Mucosa of rectum (tissue), 2 donors: Measurements from ENCODE around the gene EPHA10.

Source experiments
- H3K27ac ChIP-seq, 2 donors: one replicate each; pipeline ENCODE4 v1.7.0; 2013; ENCODE audit warnings: inconsistent platforms in 2 of 2, low read depth in 2 of 2, low read length in 2 of 2
- H3K27me3 ChIP-seq, 2 donors: one replicate each; pipeline ENCODE4 v1.7.0; 2013; ENCODE audit warnings: low read length in 2 of 2; ENCODE audit not compliant: control insufficient read depth in 2 of 2, insufficient read depth in 2 of 2
- H3K36me3 ChIP-seq, 2 donors: one replicate each; pipeline ENCODE4 v1.7.0; 2013; ENCODE audit warnings: low read length in 2 of 2; ENCODE audit not compliant: control insufficient read depth in 2 of 2, insufficient read depth in 2 of 2
- H3K4me1 ChIP-seq, 2 donors: one replicate each; pipeline ENCODE4 v1.7.0; 2013; ENCODE audit warnings: low read length in 2 of 2, mild to moderate bottlenecking in 1 of 2; ENCODE audit not compliant: control insufficient read depth in 2 of 2, insufficient read depth in 2 of 2
- H3K4me3 ChIP-seq, 2 donors: one replicate each; pipeline ENCODE4 v1.7.0; 2013; ENCODE audit warnings: low read length in 2 of 2
- H3K9ac ChIP-seq, 2 donors: one replicate each; pipeline ENCODE4 v1.7.0; 2013; ENCODE audit warnings: low read length in 2 of 2, low read depth in 1 of 2, mild to moderate bottlenecking in 1 of 2
- H3K9me3 ChIP-seq, 2 donors: one replicate each; pipeline ENCODE4 v1.7.0; 2013; ENCODE audit warnings: low read length in 2 of 2; ENCODE audit not compliant: control insufficient read depth in 2 of 2
- donor health status: healthy.
- donor health status: Normal muscosa, but diverticular disease.

The EPHA10 gene

DNA sequence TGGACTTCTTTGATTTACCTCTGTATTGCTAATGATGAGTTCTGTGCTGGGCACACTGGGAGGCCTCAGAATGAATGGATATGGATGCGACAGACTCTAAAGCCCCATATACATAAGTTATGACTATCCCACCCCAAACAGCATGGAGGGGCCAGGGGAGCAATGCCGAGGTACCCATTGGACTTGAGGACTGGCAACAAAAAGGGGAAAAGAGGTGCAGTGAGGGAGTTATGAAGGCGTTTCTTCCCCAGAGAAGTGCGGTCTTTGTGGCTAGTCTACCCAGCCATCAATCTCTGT lies 87.8 kb downstream of the EPHA10 start:
- no peak overlapping the region for H3K27ac ChIP-seq
- H3K4me3 ChIP-seq: no peak overlapping the region
- H3K9ac ChIP-seq: no peak overlapping the region
- H3K9me3 ChIP-seq: no peaks in the 10 kb centered on the region
- H3K4me1 ChIP-seq: peaks cover 12% of the 10 kb centered on the region in 2 donors
- peaks cover 0 to 3% of the 10 kb centered on the region in 2 donors for H3K27me3 ChIP-seq
- H3K36me3 ChIP-seq: no peaks in the 10 kb centered on the region

DNA sequence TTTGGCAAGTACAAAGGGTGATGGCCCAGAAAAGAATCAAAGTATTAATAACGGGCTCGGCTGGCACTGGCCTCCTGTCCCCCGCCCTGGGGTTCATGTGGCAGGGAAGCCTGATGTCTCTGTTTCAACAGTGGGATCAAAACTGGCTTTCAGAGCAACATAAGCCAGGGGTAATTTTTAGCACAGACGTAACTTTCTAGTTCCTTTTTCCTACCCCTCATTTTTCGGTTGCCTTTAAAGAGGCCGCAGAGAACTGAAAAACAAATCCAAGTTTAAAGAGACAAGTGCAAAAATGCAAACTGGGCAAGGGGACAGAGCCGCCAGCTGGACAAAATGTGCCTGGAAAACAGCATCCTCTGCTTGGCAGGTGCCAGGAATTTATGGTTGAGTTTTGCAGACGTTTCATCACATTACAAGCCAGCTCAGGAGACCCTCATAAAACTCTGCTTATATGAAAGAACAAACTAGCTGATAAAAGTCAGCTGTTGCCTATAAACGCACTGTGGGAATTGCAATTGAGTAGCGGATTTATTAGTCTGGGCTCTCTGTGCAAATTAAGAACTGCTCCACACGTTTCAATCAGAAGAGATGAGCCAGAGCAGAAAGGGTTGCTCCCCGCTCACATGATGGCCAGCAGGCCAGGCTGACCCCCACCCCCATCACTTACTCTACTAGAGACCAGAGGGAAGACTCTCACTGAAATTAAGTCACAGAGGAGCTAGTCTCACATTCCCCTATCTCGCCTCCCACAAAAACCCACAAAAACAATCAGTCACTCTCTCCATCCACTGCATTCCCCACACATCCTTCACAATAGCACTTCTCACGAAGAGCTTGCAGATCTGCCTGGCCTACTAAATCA lies 88.4 kb downstream of the EPHA10 start:
- peaks cover 12% of the 10 kb centered on the region in 2 donors for H3K4me1 ChIP-seq
- H3K9ac ChIP-seq: no peak overlapping the region
- H3K27ac ChIP-seq: peak overlapping the region; percentile 49 to 75
- H3K36me3 ChIP-seq: no peaks in the 10 kb centered on the region
- H3K4me3 ChIP-seq: no peak overlapping the region
- no peaks in the 10 kb centered on the region for H3K9me3 ChIP-seq
- peaks cover 0 to 3% of the 10 kb centered on the region in 2 donors for H3K27me3 ChIP-seq

DNA sequence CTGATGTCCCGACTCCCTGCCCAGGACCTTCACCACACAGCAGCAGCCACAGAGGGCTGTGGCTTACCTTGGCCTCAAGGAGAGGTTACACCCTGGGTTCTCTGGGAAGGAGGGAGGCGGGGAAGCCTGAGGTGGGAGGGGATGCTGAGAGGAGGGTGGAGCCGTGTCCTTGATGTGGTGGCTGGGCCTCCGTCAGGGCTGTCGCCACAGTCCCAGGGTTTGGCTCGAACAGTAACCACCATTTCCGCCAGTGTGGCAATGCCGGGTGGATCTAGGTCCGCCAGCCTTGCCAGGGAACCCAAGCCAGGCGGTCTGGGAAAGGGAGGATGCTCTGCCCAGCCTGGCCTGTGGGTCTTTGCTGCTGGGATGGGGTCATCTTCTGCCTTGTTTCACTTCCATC lies 91.0 kb downstream of the EPHA10 start:
- Histone ChIP-seq H3K4me1 (peaks cover 12% of the 10 kb centered on the region in 2 donors), H3K4me3 (no peak overlapping the region), H3K27me3 (peaks cover 0 to 5% of the 10 kb centered on the region in 2 donors), H3K36me3 (no peaks in the 10 kb centered on the region), H3K9me3 (no peaks in the 10 kb centered on the region), H3K27ac (no peak overlapping the region), H3K9ac (no peak overlapping the region)

DNA sequence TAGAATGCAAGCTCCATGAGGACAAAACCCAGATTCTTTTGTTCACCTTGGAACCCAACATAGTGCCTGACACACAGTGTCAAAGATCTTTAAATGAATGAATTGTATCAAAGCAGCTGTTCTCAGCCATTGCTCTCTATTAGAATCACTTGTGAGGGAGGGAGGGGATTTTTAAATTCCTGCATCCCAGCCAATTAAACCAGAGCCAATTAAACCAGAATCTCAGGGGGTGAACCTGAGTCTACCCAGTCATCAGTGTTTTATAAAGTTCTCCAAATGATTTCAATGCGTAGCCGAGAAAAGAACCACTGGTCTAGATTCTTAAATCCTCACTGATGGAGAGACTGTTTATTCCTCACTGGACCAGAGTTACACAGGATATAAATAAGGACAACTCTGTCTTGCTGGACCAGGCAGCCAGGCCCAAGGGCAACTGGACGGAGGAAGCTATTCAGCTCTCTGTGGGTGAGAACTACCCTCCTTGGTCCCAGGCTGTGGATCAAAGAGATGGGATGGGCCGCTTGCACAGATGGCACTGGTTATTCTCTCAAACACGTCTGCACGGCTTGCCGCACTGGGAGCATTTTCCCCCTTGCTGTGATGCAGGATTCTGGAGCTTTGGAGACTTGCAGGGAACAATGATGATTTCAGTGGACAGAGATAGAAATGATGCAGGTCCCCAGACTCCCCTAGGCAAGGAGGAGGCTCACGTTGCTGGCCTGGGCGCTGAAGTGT lies 92.6 kb downstream of the EPHA10 start:
- Histone ChIP-seq H3K4me3 (no peak overlapping the region), H3K27ac (no peak overlapping the region), H3K9me3 (no peaks in the 10 kb centered on the region), H3K9ac (no peak overlapping the region), H3K27me3 (peaks cover 2 to 5% of the 10 kb centered on the region in 2 donors), H3K4me1 (peaks cover 12% of the 10 kb centered on the region in 2 donors), H3K36me3 (no peaks in the 10 kb centered on the region)

DNA sequence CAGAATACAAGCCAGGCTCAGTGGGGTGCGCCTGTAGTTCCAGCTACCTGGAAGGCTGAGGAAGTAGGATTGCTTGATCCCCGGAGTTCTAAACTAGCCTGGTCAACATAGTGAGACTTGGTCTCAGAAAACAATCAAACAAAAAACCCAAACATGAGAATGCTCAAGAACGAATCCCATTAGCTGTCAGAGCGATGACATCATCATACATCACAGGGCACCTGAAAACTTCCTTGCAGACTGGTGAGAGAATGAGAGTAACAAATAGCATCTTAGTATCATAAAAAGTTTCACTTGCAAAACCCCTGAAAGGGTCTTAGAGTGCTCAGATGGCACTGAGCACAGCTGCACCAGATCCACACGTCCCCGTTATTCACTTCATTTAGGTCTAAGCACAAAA lies 93.7 kb downstream of the EPHA10 start:
- H3K4me3 ChIP-seq: no peak overlapping the region
- no peak overlapping the region for H3K9ac ChIP-seq
- H3K9me3 ChIP-seq: no peaks in the 10 kb centered on the region
- no peaks in the 10 kb centered on the region for H3K36me3 ChIP-seq
- H3K27ac ChIP-seq: no peak overlapping the region
- H3K4me1 ChIP-seq: peaks cover 6 to 8% of the 10 kb centered on the region in 2 donors
- H3K27me3 ChIP-seq: peaks cover 2% of the 10 kb centered on the region in 2 donors

DNA sequence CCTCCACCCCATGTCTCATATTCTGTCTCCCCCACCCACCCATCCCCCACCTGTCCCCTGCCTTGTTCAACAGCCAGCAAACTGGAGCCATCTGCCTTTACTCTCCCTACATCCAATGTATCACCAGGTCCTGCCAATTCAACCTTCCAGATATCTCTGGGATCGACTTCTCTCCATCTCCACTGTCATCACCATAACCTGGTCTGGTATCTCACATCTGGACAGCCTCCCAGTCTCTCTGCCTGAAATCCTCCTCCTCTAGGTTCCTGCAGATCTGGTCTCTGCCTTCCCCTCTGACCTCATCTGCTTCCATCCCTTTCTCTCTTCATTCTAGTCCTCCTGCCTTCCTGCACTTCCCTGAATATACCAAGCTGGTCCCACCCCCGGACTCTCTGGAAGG lies 94.8 kb downstream of the EPHA10 start:
- Histone ChIP-seq H3K9me3 (no peaks in the 10 kb centered on the region), H3K9ac (no peak overlapping the region), H3K27me3 (peaks cover 2% of the 10 kb centered on the region in 2 donors), H3K36me3 (no peaks in the 10 kb centered on the region), H3K4me1 (peaks cover 0 to 2% of the 10 kb centered on the region in 2 donors), H3K4me3 (no peak overlapping the region), H3K27ac (no peak overlapping the region)

DNA sequence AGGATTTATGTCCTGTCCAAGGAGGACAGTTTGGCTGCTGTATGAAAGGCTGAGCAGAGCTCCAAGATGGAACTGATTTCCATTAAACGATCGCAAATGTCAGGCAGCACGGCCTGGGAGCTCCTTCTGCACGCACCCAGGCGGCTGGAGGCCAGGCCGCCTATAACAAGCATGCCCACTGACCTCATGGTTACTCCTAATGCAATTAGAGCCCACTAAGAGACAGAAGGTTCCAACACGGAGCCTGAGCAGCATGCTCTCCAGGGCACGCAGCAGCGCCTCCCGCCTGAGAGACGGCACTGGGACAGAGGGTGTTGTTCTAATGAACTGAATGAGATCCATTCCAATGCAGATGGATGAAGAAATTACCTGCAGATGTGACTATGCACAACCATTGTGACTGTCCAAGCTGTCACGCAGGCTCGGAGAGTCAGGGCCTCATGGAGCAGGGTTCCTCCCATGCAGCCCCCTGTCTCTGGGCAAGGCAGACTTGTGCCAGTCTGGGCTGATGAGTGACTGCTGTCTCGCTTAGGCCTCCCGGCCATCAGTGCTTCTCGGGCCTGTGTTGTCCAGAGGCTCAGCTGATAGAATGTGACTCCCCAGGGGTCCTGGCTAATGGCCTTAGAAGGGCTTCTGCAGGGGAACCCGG lies 97.8 kb downstream of the EPHA10 start:
- Histone ChIP-seq H3K36me3 (no peaks in the 10 kb centered on the region), H3K4me1 (no peaks in the 10 kb centered on the region), H3K9ac (no peak overlapping the region), H3K4me3 (no peak overlapping the region), H3K9me3 (no peaks in the 10 kb centered on the region), H3K27ac (no peak overlapping the region), H3K27me3 (peaks cover 2% of the 10 kb centered on the region in 2 donors)

DNA sequence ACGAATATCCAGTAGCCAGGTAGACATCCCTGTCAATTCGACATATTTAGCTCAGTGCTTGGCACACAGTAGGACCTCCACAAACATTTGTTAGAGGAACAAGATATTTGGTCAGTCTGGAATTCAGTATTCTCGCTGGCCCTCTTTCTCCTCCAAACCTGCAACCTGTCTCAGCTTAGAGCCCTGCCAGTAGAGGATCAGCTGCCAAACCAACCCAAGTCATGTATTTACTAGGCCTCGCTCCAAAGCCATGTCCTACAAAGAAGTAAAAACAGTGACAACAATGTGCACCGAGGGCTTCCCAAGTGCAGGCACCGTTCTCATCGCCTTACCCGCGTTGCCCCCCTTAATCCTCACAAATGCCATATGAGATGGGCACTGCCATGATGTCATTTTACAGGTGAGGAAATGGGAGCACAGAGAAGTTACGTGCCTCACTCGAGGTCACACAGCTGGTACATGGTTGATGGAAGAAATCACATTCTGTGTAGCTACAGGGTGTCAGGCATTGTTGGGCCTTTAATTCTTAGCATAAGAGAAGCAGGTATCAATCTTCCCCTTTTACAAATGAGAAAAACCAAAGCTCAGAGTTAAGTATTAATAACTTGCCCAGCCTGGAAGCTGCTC lies 98.6 kb downstream of the EPHA10 start:
- no peaks in the 10 kb centered on the region for H3K4me1 ChIP-seq
- H3K9me3 ChIP-seq: no peaks in the 10 kb centered on the region
- no peak overlapping the region for H3K4me3 ChIP-seq
- H3K36me3 ChIP-seq: no peaks in the 10 kb centered on the region
- H3K9ac ChIP-seq: no peak overlapping the region
- no peak overlapping the region for H3K27ac ChIP-seq
- peaks cover 2% of the 10 kb centered on the region in 2 donors for H3K27me3 ChIP-seq
